Subcutaneous abdominal adipose tissue (tissue), 5 donors: ENCODE results near the gene PTPN20.

Experiments used
- H3K27ac ChIP-seq: one replicate; pipeline ENCODE4 v1.7.0; 2013; ENCODE audit warnings: low read depth, mild to moderate bottlenecking, inconsistent platforms, low read length, moderate library complexity
- H3K27me3 ChIP-seq, 5 donors: one replicate each; pipeline ENCODE4 v1.7.0; 2013; ENCODE audit warnings: low read length in 5 of 5, inconsistent platforms in 1 of 5; ENCODE audit not compliant: control insufficient read depth in 5 of 5, insufficient read depth in 4 of 5
- H3K36me3 ChIP-seq, 5 donors: one replicate each; pipeline ENCODE4 v1.7.0; 2013; ENCODE audit warnings: low read length in 5 of 5; ENCODE audit not compliant: control insufficient read depth in 5 of 5, insufficient read depth in 5 of 5
- H3K4me1 ChIP-seq, 5 donors: one replicate each; pipeline ENCODE4 v1.7.0; 2013; ENCODE audit warnings: low read length in 5 of 5, mild to moderate bottlenecking in 3 of 5, moderate library complexity in 1 of 5; ENCODE audit not compliant: control insufficient read depth in 5 of 5, insufficient read depth in 5 of 5
- H3K4me3 ChIP-seq, 5 donors: one replicate each; pipeline ENCODE4 v1.7.0; 2013; ENCODE audit warnings: low read length in 5 of 5, low read depth in 1 of 5
- H3K9ac ChIP-seq, 5 donors: one replicate each; pipeline ENCODE4 v1.7.0; 2013; ENCODE audit warnings: low read length in 5 of 5, mild to moderate bottlenecking in 4 of 5, moderate library complexity in 3 of 5
- H3K9me3 ChIP-seq, 5 donors: one replicate each; pipeline ENCODE4 v1.7.0; 2013; ENCODE audit warnings: low read length in 5 of 5; ENCODE audit not compliant: control insufficient read depth in 5 of 5
- donor health status: healthy.
- donor health status: healthy.
- donor health status: healthy.
- donor health status: healthy.
- donor health status: healthy.

PTPN20 gene

DNA sequence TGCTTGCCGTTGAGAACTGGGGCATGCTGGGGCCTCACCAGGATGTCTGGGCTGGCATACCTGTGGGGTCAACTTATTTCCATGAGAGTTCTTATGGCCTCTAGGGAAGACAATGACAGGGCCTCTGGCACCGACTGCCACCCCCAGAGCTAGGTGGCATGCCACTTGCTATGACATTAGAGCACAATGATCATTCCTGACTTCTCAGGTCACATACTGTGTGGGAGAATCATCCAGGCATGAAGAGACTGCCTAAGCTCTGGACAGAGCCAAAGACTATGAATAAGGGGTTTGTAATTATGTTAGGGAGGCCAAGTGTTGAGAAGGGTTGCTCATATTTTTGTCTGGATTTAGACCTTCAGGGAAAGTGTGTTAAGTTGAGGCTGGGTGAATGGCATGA lies 97.5 kb downstream of the PTPN20 start:
- Histone ChIP-seq H3K27ac (no peak overlapping the region), H3K27me3 (no peaks in the 10 kb centered on the region), H3K9me3 (no peaks in the 10 kb centered on the region), H3K4me1 (peaks cover 0 to 7% (median 4%) of the 10 kb centered on the region in 5 donors), H3K4me3 (no peak overlapping the region), H3K36me3 (no peaks in the 10 kb centered on the region), H3K9ac (no peak overlapping the region)

DNA sequence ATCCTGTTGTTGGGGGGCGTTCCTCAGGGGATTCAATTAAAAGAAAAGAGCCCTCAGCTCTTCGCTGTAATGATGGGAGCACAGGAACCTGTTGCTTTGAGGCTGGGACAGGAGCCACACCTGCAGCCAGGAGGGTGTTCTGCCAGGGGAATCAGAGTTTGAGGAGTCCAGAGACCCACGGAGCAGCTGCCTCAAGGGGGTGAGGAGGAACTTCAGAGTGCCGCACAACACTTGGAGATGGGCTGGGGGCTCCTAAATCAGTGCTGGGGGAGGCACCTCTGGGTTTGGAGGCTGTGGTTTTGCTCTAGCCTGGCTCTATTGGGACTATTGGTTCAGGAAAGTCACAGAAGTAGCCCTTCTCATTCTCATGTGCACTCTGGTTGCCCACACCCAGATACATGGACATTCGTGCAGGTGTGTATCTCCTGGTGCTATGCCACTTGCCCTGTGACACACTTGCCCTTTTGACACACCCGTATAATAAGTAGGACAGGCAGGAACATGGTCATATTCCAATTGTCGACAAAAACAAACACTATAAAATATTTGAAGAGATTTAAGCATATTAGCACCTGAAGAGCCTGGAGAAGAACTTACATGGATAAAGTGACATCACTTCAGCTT lies 98.1 kb downstream of the PTPN20 start:
- no peak overlapping the region for H3K27ac ChIP-seq
- no peaks in the 10 kb centered on the region for H3K9me3 ChIP-seq
- H3K4me1 ChIP-seq: peaks cover 0 to 13% (median 9%) of the 10 kb centered on the region in 5 donors
- H3K4me3 ChIP-seq: no peak overlapping the region
- no peaks in the 10 kb centered on the region for H3K27me3 ChIP-seq
- no peak overlapping the region for H3K9ac ChIP-seq
- no peaks in the 10 kb centered on the region for H3K36me3 ChIP-seq

DNA sequence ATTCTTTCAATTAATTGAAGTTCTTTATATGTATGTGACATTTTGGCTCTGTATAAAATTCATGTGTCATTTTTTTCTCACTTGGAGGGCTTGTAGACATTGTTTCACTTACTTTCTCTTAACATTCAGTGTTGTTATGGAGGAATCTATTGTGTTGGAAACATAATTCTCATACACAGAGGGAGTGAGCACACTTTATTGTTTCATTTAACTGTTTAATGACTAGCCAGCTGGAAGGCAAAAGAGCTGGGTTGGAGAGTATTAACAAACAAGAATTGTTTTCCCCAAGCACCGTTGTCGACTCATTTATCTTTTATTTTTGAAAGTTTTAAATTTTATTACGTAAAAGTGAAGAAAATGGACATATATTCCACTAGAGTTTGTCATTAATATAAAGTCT lies 98.8 kb downstream of the PTPN20 start:
- Histone ChIP-seq H3K4me1 (peaks cover 0 to 14% (median 10%) of the 10 kb centered on the region in 5 donors), H3K27ac (no peak overlapping the region), H3K27me3 (no peaks in the 10 kb centered on the region), H3K9ac (no peak overlapping the region), H3K9me3 (no peaks in the 10 kb centered on the region), H3K4me3 (no peak overlapping the region), H3K36me3 (no peaks in the 10 kb centered on the region)

DNA sequence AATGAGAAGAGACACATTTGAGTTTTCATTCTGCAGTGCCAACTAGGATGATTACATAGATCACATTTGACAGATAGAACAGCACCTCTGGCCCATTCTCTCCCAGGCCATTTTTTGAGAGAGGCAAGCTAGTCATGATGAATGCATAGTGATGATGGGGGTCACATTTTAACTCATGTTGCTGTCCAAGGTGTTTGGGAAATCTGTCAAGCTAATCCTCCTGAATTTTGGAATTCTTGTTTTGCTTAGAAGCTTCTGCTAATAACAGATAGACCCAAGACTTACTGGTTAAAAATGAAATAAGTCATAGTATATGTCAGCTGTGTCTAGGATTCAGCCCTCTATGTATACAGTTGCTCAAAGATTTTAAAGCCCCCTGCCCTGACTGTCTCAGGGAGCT lies 101.0 kb downstream of the PTPN20 start:
- H3K27ac ChIP-seq: no peak overlapping the region
- H3K4me3 ChIP-seq: no peak overlapping the region
- H3K4me1 ChIP-seq: peaks cover 2 to 18% (median 10%) of the 10 kb centered on the region in 5 donors
- H3K9me3 ChIP-seq: no peaks in the 10 kb centered on the region
- no peak overlapping the region for H3K9ac ChIP-seq
- no peaks in the 10 kb centered on the region for H3K27me3 ChIP-seq
- no peaks in the 10 kb centered on the region for H3K36me3 ChIP-seq

DNA sequence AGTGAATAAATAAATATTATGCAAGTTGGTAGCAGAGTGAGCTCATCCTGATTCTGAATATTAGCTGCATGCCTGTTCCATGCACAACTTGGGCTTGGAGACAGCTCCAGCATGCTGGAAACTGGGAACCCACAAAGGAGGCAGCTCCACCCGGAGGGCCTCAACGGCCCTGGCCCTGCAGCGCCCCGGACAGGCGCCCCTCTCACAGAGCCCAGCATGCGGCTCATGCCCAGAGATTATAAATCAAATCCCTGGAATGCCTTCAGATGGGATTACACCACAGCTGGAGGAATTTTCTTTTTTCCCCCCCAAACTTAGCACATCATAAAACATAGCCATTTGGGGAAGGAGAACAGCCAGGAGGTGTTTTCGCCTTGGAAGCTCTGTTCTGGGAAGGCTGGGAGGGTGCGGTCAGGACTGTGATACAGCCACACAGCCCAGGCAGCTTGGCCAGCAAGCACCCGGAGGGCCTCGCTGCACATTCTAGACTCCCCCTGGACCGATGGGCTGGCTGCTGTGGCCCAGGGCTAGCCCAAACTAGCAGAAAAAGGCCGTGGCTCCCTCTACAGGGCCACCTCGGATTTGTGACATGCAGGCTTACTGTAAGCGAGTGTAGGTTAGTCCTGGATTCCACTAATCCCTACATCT lies 102.4 kb downstream of the PTPN20 start:
- peaks cover 2 to 18% (median 10%) of the 10 kb centered on the region in 5 donors for H3K4me1 ChIP-seq
- H3K27ac ChIP-seq: no peak overlapping the region
- H3K36me3 ChIP-seq: no peaks in the 10 kb centered on the region
- no peaks in the 10 kb centered on the region for H3K27me3 ChIP-seq
- no peak overlapping the region for H3K4me3 ChIP-seq
- peak overlapping the region in 1 of 5 donors; percentile 38 for H3K9ac ChIP-seq
- no peaks in the 10 kb centered on the region for H3K9me3 ChIP-seq

DNA sequence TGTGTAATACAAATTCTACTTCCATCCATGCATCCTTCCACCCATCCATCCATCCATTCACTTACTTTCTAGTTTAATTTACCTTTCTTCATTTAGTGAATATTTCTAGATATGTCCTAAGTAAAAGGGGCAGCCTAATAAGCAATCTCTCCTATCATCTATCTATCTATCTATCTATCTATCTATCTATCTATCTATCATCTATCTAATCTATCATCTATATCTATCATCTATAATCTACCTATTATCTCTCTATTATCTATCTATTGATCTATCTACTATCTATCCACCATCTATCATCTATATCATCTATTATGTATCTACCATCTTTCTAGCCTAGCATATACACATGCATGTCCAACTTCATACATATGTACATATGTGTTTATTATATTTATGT lies 104.2 kb downstream of the PTPN20 start:
- Histone ChIP-seq H3K9ac (no peak overlapping the region), H3K27ac (no peak overlapping the region), H3K27me3 (no peaks in the 10 kb centered on the region), H3K36me3 (no peaks in the 10 kb centered on the region), H3K9me3 (no peaks in the 10 kb centered on the region), H3K4me3 (no peak overlapping the region), H3K4me1 (peaks cover 2 to 18% (median 10%) of the 10 kb centered on the region in 5 donors)

DNA sequence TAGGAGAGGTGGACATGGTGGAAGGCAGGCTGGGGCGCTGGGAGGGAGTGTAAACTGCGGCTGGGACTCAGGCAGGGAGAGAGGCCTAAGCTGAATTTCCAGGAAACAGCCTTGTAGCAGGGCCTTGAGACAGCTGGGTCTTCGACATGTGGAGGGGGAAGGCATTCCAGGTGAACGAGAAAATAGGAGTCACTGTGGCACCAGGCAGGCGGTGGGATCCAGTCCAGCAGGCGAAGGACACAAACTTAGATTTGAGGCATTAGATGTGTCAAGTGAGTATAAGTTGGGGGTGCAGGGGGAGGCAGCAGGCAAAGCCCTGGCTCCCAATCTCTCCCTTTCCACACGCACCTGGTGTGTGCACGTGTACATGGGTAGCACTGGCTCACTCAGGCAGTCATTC lies 105.3 kb downstream of the PTPN20 start:
- no peak overlapping the region for H3K9ac ChIP-seq
- H3K4me3 ChIP-seq: no peak overlapping the region
- no peaks in the 10 kb centered on the region for H3K36me3 ChIP-seq
- no peaks in the 10 kb centered on the region for H3K9me3 ChIP-seq
- no peaks in the 10 kb centered on the region for H3K27me3 ChIP-seq
- H3K4me1 ChIP-seq: peaks cover 2 to 18% (median 10%) of the 10 kb centered on the region in 5 donors
- H3K27ac ChIP-seq: no peak overlapping the region

DNA sequence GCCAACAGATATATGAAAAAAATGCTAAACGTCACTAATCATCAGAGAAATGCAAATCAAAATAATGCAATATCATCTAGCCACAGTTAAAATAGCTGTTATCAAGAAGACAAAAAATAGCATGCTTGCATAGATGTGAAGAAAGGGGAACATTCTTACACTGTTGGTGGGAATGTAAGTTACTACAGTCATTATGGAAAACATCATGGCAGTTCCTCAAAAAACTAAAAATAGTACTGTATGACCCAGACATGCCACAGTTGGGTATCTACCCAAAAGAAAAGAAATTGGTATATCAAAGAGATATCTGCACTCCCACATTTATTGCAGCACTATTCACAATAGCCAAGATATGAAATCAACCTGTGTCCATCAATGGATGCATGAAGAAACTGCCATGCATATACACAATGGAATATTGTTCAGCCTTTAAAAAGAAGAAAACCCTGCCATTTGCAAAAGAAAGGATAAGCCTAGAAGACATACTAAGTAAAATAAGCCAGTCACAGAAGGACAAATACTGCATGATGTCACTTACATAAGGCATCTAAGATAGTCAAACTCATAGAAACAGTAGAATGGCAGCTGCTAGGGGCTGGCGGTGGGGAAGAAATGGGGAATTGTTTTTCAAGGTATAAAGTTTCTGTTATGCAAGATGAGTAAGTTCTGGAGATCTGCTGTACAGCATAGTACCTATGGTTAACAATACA lies 107.0 kb downstream of the PTPN20 start:
- peaks cover 7 to 24% (median 18%) of the 10 kb centered on the region in 5 donors for H3K4me1 ChIP-seq
- H3K27ac ChIP-seq: no peak overlapping the region
- H3K36me3 ChIP-seq: no peaks in the 10 kb centered on the region
- no peaks in the 10 kb centered on the region for H3K9me3 ChIP-seq
- H3K4me3 ChIP-seq: no peak overlapping the region
- no peak overlapping the region for H3K9ac ChIP-seq
- no peaks in the 10 kb centered on the region for H3K27me3 ChIP-seq

DNA sequence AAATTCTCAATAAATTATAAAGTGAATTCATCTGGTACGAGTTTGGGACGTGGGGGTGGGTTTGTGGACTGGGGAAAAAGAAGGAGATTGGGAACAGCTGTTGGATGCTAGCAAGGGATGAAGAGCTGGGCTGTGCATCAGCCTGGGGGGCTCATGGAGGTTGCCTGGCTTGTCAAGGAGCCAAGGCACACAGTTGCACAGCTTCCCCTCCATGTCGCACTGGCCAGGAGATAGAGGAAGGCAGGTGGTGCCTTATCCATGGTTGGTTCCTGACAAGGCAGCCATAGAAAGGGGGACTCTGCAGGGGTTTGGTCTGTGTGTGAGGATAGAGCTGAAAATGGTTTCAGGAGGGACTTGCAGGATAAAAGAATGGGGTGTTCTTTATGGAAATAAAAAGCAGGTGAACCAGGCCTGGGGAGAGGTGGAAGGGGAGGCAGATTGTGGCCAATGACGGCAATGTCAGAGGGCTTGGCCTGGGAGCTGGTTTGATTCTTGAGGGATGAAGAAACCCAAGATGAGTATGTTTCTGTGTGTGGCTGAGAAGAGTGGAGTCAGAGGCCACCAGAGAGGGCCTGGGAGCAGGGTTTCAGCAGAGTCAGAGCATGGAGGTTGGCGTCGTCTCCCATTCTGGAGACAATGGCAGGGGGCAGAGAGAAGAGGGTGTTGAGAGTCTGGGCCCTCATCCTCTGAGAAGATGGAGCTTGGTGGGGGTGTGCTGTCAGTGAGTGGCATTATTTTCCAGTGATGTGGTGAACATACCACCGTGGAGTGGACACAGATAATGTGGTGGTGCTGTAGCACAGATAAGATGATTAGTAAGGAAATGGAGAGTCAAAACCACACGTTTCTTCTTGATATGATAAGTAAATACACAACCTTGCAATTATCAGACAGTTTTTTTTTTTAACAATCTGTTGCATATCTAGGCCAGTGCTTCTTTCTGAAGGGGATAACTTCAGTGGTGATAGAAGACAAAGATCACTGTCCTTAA lies 108.2 kb downstream of the PTPN20 start:
- Histone ChIP-seq H3K4me3 (no peak overlapping the region), H3K4me1 (peaks cover 7 to 19% (median 12%) of the 10 kb centered on the region in 5 donors), H3K36me3 (no peaks in the 10 kb centered on the region), H3K27me3 (no peaks in the 10 kb centered on the region), H3K9ac (no peak overlapping the region), H3K27ac (no peak overlapping the region), H3K9me3 (no peaks in the 10 kb centered on the region)
